GM12878 (cell line): Measurements from ENCODE around the gene WNK2. TPM values are rescaled to one million over a fixed set of nuclear protein-coding genes. Genes with fewer than 3 reads are reported as not detected.

Experiments
- ATAC-seq: fragments of 200-7000 bp; cut with Tn5 transposase; 3 replicates; pipeline ENCODE4 v1.9.1; 2020; ENCODE audit warnings: mild to moderate bottlenecking, moderate library complexity
- BruUV-seq: library from RNA; stranded (reverse); fragments of 400-500 nt; replicated peaks from 2 replicates; lab custom pipeline; 2021; lab: Mats Ljungman, UMichigan
- CTCF ChIA-PET: fragments of 300-600 bp; sonication (Branson Sonifier 250); formaldehyde crosslinking; extraction: SDS; loops from one replicate; lab custom pipeline; 2021; ENCODE audit warnings: inconsistent platforms; lab: Yijun Ruan, JAX
- POLR2A ChIA-PET: fragments of 350-600 bp; formaldehyde crosslinking; extraction: SDS; loops from one replicate; lab custom pipeline; 2021; ENCODE audit warnings: inconsistent platforms; lab: Charles Lee
- RAD21 ChIA-PET: fragments of 300-600 bp; sonication (Branson Sonifier 250); formaldehyde crosslinking; loops from one replicate; lab custom pipeline; 2023; ENCODE audit warnings: antibody characterized with exemption; ENCODE audit not compliant: unreplicated experiment; lab: Charles Lee
- SMC1A ChIA-PET: fragments of 300-600 bp; sonication (Branson Sonifier 250); formaldehyde crosslinking; loops from one replicate; lab custom pipeline; 2023; ENCODE audit not compliant: unreplicated experiment, uncharacterized antibody; lab: Charles Lee
- DNase-seq: peaks from one replicate; pipeline ENCODE4 v3.0.0-alpha.2; 2011; ENCODE audit warnings: low read depth, low spot score
- FAIRE-seq: peaks from 3 replicates; lab custom pipeline; 2011; peaks lifted over from hg19 to GRCh38; lab: Jason Lieb, UNC
- H2AFZ ChIP-seq: 2 replicates; pipeline ENCODE4 v1.6.0; 2011; ENCODE audit warnings: low read depth, low read length, control low read depth; ENCODE audit not compliant: control insufficient read depth
- H3K27ac ChIP-seq: 2 replicates; pipeline ENCODE4 v1.5.1; 2011; ENCODE audit warnings: control low read depth; ENCODE audit not compliant: control insufficient read depth, insufficient read depth
- H3K27me3 ChIP-seq, 2 experiments: replicated peaks in 1 of 2; 2 replicates each; pipeline versions ENCODE4 v1.6.0 to v1.6.1; 2011; ENCODE audit warnings: low read length in 1 of 2; ENCODE audit not compliant: control insufficient read depth in 2 of 2, insufficient read depth in 2 of 2
- H3K36me3 ChIP-seq, 2 experiments: 2 replicates each; pipeline ENCODE4 v1.5.1; 2011; ENCODE audit warnings: low read length in 1 of 2; ENCODE audit not compliant: control insufficient read depth in 2 of 2, insufficient read depth in 2 of 2
- H3K4me1 ChIP-seq: 2 replicates; pipeline ENCODE4 v1.6.1; 2011; ENCODE audit warnings: mild to moderate bottlenecking, low read length, moderate library complexity, mixed read lengths; ENCODE audit not compliant: control insufficient read depth, insufficient read depth
- H3K4me2 ChIP-seq: 2 replicates; pipeline ENCODE4 v1.6.0; 2011; ENCODE audit warnings: control low read depth; ENCODE audit not compliant: control insufficient read depth, insufficient read depth
- H3K4me3 ChIP-seq: fragments of 200-600 bp; sonication (generic); 2 replicates; pipeline ENCODE4 v1.5.1; 2016
- H3K79me2 ChIP-seq: 2 replicates; pipeline ENCODE4 v1.6.0; 2011; ENCODE audit warnings: low read length; ENCODE audit not compliant: control insufficient read depth, insufficient read depth
- H3K9ac ChIP-seq: 2 replicates; pipeline ENCODE4 v1.8.0; 2011; ENCODE audit warnings: low read length, control low read depth, mixed read lengths; ENCODE audit not compliant: control insufficient read depth, insufficient read depth
- H3K9me3 ChIP-seq: replicated peaks from 3 replicates; pipeline ENCODE4 v1.5.1; 2011; ENCODE audit warnings: mild to moderate bottlenecking, low read length; ENCODE audit not compliant: control insufficient read depth, insufficient read depth
- H4K20me1 ChIP-seq: 2 replicates; pipeline ENCODE4 v1.6.0; 2011; ENCODE audit not compliant: control insufficient read depth, insufficient read depth
- ASH2L ChIP-seq: fragments of 300-600, 200-600 bp; sonication (generic); IDR thresholded peaks from 2 replicates; pipeline ENCODE4 v1.6.1; 2017; ENCODE audit warnings: low read depth, mild to moderate bottlenecking, borderline replicate concordance
- HDAC6 ChIP-seq: fragments of 200-600 bp; sonication (generic); IDR thresholded peaks from one replicate; pipeline ENCODE4 v1.8.0; 2017; ENCODE audit warnings: antibody characterized with exemption; ENCODE audit not compliant: unreplicated experiment
- JUNB ChIP-seq: IDR thresholded peaks from 2 replicates; pipeline ENCODE4 v1.6.1; 2016; ENCODE audit warnings: antibody characterized with exemption, mild to moderate bottlenecking
- NFIC ChIP-seq: IDR thresholded peaks from 2 replicates; pipeline ENCODE4 v1.6.1; 2012; ENCODE audit warnings: low read depth, mild to moderate bottlenecking, inconsistent platforms, low read length, moderate library complexity
- POLR2AphosphoS5 ChIP-seq: IDR thresholded peaks from 2 replicates; pipeline ENCODE4 v1.6.1; 2011; ENCODE audit warnings: mild to moderate bottlenecking, low read length, inconsistent platforms
- ZNF217 ChIP-seq: fragments of 450-650 bp; IDR thresholded peaks from 2 replicates; pipeline ENCODE4 v1.6.1; 2017; ENCODE audit warnings: antibody characterized with exemption, mild to moderate bottlenecking
- WGBS: methylation state at CpG from one replicate; pipeline ENCODE4 v1.1.6; 2016; ENCODE audit warnings: low lambda C conversion rate; ENCODE audit not compliant: insufficient replicate concordance, insufficient coverage; ENCODE audit errors: missing lambda C conversion rate; 5-methylcytosine and 5-hydroxymethylcytosine counted together
- in situ Hi-C: fragments of 300-500 bp; cut with MboI; formaldehyde crosslinking; loops from 9 replicates; pipeline ENCODE4 v1.14.3; 2018; ENCODE audit warnings: mixed read lengths
- intact Hi-C: fragments of 100-400 bp; cut with micrococcal nuclease; formaldehyde crosslinking; loops from one replicate; pipeline ENCODE4 v1.14.2; 2022; ENCODE audit not compliant: unreplicated experiment
- polyA plus RNA-seq, 11 experiments: library from polyadenylated mRNA; depleted of rRNA in 4 of 11; unstranded in 6 of 11; stranded (reverse) in 5 of 11; fragments of >200 nt; fragmentation: Nextera tagmentation in 4 of 11; fragmentation: Illumina TruSeq in 1 of 11; extraction: Ambion mirVana in 4 of 11; extraction: Trizol in 1 of 11; gene quantifications; 1 replicate in 1 of 11; 2 replicates in 10 of 11; pipeline versions ENCODE4 v1.2.1 to v1.2.3, GENCODE V29; 2011 to 2016; ENCODE audit warnings: inconsistent platforms in 2 of 11, missing spikeins in 2 of 11, low read depth in 1 of 11
- total RNA-seq, 4 experiments: library from RNA; depleted of rRNA in 3 of 4; stranded (reverse); fragments of >200 nt in 3 of 4; fragmentation: Illumina TruSeq in 1 of 4; extraction: Trizol in 1 of 4; gene quantifications; 2 replicates each; pipeline versions ENCODE4 v1.2.1 to v1.2.3, GENCODE V29; 2013 to 2021
- TF ChIP-seq, protein P1 (sequence below): fragments of 450-650 bp; IDR thresholded peaks from 2 replicates; pipeline ENCODE4 v1.6.1; 2017; ENCODE audit warnings: mild to moderate bottlenecking, low read depth, inconsistent platforms; ENCODE audit not compliant: poor library complexity, severe bottlenecking
- TF ChIP-seq, protein P2 (sequence below): fragments of 450-650 bp; IDR thresholded peaks from 2 replicates; pipeline ENCODE4 v1.6.1; 2016; ENCODE audit warnings: mild to moderate bottlenecking, moderate library complexity, borderline replicate concordance
- TF ChIP-seq, protein P3 (sequence below): IDR thresholded peaks from 2 replicates; pipeline ENCODE4 v1.6.1; 2012; ENCODE audit warnings: mild to moderate bottlenecking, low read depth, low read length
- TF ChIP-seq, protein P4 (sequence below): fragments of 450-650 bp; IDR thresholded peaks from 2 replicates; pipeline ENCODE4 v1.6.1; 2016; ENCODE audit warnings: mild to moderate bottlenecking

WNK2 gene
- total and polyA plus RNA-seq, 10 of the 15 experiments (the other 5 are each of a cell fraction or from before 2014, with no cell fraction given): 0.15 TPM; not detected in 9

DNA sequence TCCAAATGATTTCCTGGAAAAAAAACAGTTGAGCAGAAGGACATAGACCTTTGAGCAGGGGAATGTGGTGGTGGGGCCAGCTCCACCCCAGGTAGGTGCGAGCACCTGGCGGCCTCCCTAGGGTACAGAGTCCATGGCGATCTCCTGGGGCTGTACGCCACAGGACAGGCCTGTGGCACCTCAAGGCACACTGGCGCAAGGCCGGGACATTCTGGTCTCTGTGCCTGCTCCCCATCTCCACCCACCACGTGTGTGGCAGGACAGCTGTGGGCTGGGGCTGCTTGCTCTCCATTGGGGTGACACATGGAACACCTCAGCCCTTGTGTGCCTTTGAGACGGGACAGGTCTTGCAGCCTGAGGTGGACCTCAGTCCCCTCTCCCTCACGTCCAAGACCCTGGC, 25.2 kb downstream of the WNK2 start:
- Histone ChIP-seq H3K4me1 (no peaks in the 10 kb centered on the region), H3K36me3 (no peaks in the 10 kb centered on the region), H3K79me2 (no peaks in the 10 kb centered on the region), H4K20me1 (no peaks in the 10 kb centered on the region), H3K9ac (no peak overlapping the region), H3K9me3 (no peaks in the 10 kb centered on the region), H2AFZ (no peak overlapping the region)
- ChIA-PET SMC1A (no interaction called here), RAD21 (no interaction called here)
- intact Hi-C loops: no loop called here
- no peak for ATAC-seq
- TF ChIP-seq ASH2L (no peak), HDAC6 (no peak), POLR2AphosphoS5 (no peak), JUNB (no peak), NFIC (no peak), ZNF217 (no peak)
- TF ChIP-seq, protein P1, sequence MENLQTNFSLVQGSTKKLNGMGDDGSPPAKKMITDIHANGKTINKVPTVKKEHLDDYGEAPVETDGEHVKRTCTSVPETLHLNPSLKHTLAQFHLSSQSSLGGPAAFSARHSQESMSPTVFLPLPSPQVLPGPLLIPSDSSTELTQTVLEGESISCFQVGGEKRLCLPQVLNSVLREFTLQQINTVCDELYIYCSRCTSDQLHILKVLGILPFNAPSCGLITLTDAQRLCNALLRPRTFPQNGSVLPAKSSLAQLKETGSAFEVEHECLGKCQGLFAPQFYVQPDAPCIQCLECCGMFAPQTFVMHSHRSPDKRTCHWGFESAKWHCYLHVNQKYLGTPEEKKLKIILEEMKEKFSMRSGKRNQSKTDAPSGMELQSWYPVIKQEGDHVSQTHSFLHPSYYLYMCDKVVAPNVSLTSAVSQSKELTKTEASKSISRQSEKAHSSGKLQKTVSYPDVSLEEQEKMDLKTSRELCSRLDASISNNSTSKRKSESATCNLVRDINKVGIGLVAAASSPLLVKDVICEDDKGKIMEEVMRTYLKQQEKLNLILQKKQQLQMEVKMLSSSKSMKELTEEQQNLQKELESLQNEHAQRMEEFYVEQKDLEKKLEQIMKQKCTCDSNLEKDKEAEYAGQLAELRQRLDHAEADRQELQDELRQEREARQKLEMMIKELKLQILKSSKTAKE: no peak
- TF ChIP-seq, protein P2, sequence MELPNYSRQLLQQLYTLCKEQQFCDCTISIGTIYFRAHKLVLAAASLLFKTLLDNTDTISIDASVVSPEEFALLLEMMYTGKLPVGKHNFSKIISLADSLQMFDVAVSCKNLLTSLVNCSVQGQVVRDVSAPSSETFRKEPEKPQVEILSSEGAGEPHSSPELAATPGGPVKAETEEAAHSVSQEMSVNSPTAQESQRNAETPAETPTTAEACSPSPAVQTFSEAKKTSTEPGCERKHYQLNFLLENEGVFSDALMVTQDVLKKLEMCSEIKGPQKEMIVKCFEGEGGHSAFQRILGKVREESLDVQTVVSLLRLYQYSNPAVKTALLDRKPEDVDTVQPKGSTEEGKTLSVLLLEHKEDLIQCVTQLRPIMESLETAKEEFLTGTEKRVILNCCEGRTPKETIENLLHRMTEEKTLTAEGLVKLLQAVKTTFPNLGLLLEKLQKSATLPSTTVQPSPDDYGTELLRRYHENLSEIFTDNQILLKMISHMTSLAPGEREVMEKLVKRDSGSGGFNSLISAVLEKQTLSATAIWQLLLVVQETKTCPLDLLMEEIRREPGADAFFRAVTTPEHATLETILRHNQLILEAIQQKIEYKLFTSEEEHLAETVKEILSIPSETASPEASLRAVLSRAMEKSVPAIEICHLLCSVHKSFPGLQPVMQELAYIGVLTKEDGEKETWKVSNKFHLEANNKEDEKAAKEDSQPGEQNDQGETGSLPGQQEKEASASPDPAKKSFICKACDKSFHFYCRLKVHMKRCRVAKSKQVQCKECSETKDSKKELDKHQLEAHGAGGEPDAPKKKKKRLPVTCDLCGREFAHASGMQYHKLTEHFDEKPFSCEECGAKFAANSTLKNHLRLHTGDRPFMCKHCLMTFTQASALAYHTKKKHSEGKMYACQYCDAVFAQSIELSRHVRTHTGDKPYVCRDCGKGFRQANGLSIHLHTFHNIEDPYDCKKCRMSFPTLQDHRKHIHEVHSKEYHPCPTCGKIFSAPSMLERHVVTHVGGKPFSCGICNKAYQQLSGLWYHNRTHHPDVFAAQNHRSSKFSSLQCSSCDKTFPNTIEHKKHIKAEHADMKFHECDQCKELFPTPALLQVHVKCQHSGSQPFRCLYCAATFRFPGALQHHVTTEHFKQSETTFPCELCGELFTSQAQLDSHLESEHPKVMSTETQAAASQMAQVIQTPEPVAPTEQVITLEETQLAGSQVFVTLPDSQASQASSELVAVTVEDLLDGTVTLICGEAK: no peak
- TF ChIP-seq, protein P3, sequence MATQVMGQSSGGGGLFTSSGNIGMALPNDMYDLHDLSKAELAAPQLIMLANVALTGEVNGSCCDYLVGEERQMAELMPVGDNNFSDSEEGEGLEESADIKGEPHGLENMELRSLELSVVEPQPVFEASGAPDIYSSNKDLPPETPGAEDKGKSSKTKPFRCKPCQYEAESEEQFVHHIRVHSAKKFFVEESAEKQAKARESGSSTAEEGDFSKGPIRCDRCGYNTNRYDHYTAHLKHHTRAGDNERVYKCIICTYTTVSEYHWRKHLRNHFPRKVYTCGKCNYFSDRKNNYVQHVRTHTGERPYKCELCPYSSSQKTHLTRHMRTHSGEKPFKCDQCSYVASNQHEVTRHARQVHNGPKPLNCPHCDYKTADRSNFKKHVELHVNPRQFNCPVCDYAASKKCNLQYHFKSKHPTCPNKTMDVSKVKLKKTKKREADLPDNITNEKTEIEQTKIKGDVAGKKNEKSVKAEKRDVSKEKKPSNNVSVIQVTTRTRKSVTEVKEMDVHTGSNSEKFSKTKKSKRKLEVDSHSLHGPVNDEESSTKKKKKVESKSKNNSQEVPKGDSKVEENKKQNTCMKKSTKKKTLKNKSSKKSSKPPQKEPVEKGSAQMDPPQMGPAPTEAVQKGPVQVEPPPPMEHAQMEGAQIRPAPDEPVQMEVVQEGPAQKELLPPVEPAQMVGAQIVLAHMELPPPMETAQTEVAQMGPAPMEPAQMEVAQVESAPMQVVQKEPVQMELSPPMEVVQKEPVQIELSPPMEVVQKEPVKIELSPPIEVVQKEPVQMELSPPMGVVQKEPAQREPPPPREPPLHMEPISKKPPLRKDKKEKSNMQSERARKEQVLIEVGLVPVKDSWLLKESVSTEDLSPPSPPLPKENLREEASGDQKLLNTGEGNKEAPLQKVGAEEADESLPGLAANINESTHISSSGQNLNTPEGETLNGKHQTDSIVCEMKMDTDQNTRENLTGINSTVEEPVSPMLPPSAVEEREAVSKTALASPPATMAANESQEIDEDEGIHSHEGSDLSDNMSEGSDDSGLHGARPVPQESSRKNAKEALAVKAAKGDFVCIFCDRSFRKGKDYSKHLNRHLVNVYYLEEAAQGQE: no peak
- TF ChIP-seq, protein P4, sequence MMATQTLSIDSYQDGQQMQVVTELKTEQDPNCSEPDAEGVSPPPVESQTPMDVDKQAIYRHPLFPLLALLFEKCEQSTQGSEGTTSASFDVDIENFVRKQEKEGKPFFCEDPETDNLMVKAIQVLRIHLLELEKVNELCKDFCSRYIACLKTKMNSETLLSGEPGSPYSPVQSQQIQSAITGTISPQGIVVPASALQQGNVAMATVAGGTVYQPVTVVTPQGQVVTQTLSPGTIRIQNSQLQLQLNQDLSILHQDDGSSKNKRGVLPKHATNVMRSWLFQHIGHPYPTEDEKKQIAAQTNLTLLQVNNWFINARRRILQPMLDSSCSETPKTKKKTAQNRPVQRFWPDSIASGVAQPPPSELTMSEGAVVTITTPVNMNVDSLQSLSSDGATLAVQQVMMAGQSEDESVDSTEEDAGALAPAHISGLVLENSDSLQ: no peak
- TF ChIP-seq, all 136 proteins: peak for 0
- DNase-seq (no peak), FAIRE-seq (no peak)
- no peaks in the 10 kb centered on the region; a peak in 1 of 4 replicates for H3K27me3 ChIP-seq
- in situ Hi-C loops: no loop called here
- no peak overlapping the region for H3K4me2 ChIP-seq
- ChIA-PET POLR2A (no interaction called here), CTCF (no interaction called here)
- no peak overlapping the region for H3K27ac ChIP-seq
- no TSS peak for BruUV-seq
- WGBS: 61% methylated on average over 9 of the region's 9 CpGs
- no peak overlapping the region for H3K4me3 ChIP-seq
